T-helper 1 cell treated with Interleukin-12 subunit alpha and Interleukin-12 subunit beta and Interleukin-4 antibody, amounts not matched to agents 30 μg/mL and 1 μg/mL, for 36 hours (primary cell): ENCODE measurements around the gene CACNA1C.

ENCODE experiments used
- H3K27ac Mint-ChIP-seq: one replicate; pipeline ENCODE4 v1.8.0; 2021; ENCODE audit warnings: mild to moderate bottlenecking, mixed read lengths
- H3K27me3 Mint-ChIP-seq: one replicate; pipeline ENCODE4 v1.8.0; 2021; ENCODE audit warnings: low read depth, mixed read lengths
- H3K36me3 Mint-ChIP-seq: one replicate; pipeline ENCODE4 v1.8.0; 2021; ENCODE audit warnings: low read depth, mixed read lengths
- H3K4me1 Mint-ChIP-seq: one replicate; pipeline ENCODE4 v1.8.0; 2021; ENCODE audit warnings: low read depth, mixed read lengths
- H3K4me3 Mint-ChIP-seq: one replicate; pipeline ENCODE4 v1.8.0; 2021; ENCODE audit warnings: mild to moderate bottlenecking, moderate library complexity, mixed read lengths
- H3K9me3 Mint-ChIP-seq: one replicate; pipeline ENCODE4 v1.8.0; 2021; ENCODE audit warnings: mixed read lengths

Gene CACNA1C

DNA sequence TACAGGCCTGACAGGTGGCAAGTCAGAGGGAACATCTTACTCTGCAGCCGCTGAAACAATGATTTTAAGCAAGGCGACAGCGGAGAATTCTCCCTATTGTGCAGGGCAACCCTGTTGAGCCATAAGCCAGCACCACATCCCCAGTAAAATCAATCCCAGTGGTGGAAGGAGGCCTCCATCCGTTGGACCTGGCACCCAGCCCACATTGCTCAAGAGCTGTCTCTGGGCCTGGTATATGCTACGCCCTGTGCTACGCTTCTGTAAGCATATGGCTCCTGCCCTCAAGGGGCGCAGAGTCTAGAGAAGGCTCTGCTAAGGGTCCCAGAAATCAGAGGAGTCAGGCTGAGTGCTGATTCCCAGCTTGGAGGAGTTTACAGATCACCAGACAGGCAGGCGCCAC, 265.5 kb downstream of the CACNA1C start:
- no peaks in the 10 kb centered on the region for H3K9me3 Mint-ChIP-seq
- peaks cover 2% of the 10 kb centered on the region for H3K4me1 Mint-ChIP-seq
- peaks cover 15% of the 10 kb centered on the region for H3K27me3 Mint-ChIP-seq
- H3K27ac Mint-ChIP-seq = no peak overlapping the region
- H3K4me3 Mint-ChIP-seq = no peak overlapping the region
- no peaks in the 10 kb centered on the region for H3K36me3 Mint-ChIP-seq

DNA sequence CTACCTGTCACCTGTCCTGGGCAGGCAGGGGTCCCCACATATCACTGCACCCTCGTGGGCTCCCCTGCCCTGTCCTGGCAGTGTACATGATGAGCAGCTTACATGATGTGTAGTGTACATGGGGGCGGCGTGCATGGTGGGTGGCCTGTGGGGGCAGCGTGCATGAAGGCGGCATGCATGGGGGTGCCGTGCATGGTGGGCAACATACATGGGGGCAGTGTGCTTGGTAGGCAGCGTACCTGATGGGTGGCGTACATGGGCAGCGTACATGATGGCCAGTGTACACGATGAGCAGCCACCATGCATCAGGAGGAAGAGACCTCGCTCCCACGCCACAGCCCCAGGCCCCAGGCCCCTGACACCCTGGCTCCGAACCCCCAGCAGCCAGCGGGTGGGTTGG, 266.3 kb downstream of the CACNA1C start:
- no peaks in the 10 kb centered on the region for H3K9me3 Mint-ChIP-seq
- no peak overlapping the region for H3K27ac Mint-ChIP-seq
- no peak overlapping the region for H3K4me3 Mint-ChIP-seq
- H3K4me1 Mint-ChIP-seq = peaks cover 2% of the 10 kb centered on the region
- peaks cover 20% of the 10 kb centered on the region for H3K27me3 Mint-ChIP-seq
- no peaks in the 10 kb centered on the region for H3K36me3 Mint-ChIP-seq

GRCh38 chr12:2319737-2320506, 267.1 kb downstream of the CACNA1C start:
- peaks cover 20% of the 10 kb centered on the region for H3K27me3 Mint-ChIP-seq
- H3K4me1 Mint-ChIP-seq = peaks cover 2% of the 10 kb centered on the region
- H3K9me3 Mint-ChIP-seq = no peaks in the 10 kb centered on the region
- no peak overlapping the region for H3K27ac Mint-ChIP-seq
- H3K4me3 Mint-ChIP-seq = no peak overlapping the region
- H3K36me3 Mint-ChIP-seq = no peaks in the 10 kb centered on the region

DNA sequence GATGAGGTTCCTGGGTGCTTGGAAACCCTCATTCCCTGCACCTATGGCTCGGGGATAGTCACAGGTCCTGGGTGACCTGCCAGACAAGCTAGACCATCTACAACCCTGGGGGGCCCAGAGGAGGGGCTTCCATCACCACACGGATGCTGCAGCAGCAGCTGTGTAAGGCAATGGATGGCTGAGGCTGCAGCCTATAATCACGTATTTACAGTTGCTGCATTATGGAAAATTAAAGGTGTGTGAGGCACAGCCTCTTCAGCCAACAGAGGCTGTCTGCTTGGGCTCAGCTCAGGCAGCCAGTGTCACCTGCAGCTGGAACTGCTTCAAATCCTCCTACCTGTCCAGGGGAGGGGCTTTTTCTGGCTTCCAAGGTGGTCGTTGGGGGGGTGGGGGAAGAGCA, 268.1 kb downstream of the CACNA1C start:
- H3K27me3 Mint-ChIP-seq = peaks cover 28% of the 10 kb centered on the region
- no peak overlapping the region for H3K27ac Mint-ChIP-seq
- no peak overlapping the region for H3K4me3 Mint-ChIP-seq
- no peaks in the 10 kb centered on the region for H3K36me3 Mint-ChIP-seq
- peaks cover 2% of the 10 kb centered on the region for H3K4me1 Mint-ChIP-seq
- H3K9me3 Mint-ChIP-seq = no peaks in the 10 kb centered on the region

GRCh38 chr12:2322554-2323120, 269.9 kb downstream of the CACNA1C start:
- Mint-ChIP-seq H3K9me3 (no peaks in the 10 kb centered on the region), H3K36me3 (no peaks in the 10 kb centered on the region), H3K27me3 (peaks cover 27% of the 10 kb centered on the region), H3K4me1 (peaks cover 2% of the 10 kb centered on the region), H3K4me3 (no peak overlapping the region), H3K27ac (no peak overlapping the region)

DNA sequence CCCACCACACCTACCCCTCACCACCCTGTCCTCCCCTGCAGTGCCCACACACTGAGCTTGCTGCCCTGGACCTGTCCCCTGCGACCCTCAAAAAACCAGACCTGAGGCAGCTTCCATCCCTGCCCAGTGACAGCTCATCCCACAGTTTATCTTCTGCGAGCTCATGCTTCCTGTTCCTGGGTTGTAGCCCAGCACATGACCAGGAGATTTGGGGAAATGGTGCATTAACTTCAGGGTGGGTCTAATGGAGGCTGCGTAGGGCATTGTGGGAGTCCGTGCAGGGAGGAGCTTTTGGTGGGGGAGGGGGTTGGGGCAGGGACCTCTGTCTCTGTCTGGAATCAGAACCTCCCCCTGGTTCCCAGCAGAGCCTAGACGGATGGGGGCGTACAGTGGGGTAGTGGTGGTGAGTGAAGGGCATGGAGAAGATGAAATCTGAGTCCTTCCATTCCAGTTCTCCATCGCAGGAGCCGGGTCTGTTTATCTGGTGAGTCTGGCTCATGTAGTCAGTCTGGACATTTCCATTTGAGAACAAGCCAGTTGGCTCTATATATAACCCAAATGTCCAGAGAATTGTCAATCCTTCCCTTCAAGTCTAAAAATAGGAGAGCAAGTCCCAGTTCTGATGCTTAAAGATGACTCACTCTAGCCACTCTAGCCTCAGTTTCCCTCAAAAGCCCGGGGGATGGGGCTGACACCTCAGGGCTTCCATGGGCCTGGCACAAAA, 270.9 kb downstream of the CACNA1C start:
- Mint-ChIP-seq H3K9me3 (no peaks in the 10 kb centered on the region), H3K4me1 (peaks cover 2% of the 10 kb centered on the region), H3K27me3 (peaks cover 34% of the 10 kb centered on the region), H3K36me3 (no peaks in the 10 kb centered on the region), H3K4me3 (no peak overlapping the region), H3K27ac (no peak overlapping the region)

- H3K36me3 Mint-ChIP-seq = no peaks in the 10 kb centered on the region
- H3K4me3 Mint-ChIP-seq = no peak overlapping the region
- H3K27me3 Mint-ChIP-seq = peaks cover 41% of the 10 kb centered on the region
- no peak overlapping the region for H3K27ac Mint-ChIP-seq
- peaks cover 2% of the 10 kb centered on the region for H3K4me1 Mint-ChIP-seq
- H3K9me3 Mint-ChIP-seq = no peaks in the 10 kb centered on the region
Observed at GRCh38 chr12:2324387-2324786, 271.6 kb downstream of the CACNA1C start.

- H3K27ac Mint-ChIP-seq = no peak overlapping the region
- no peak overlapping the region for H3K4me3 Mint-ChIP-seq
- no peaks in the 10 kb centered on the region for H3K9me3 Mint-ChIP-seq
- no peaks in the 10 kb centered on the region for H3K4me1 Mint-ChIP-seq
- H3K27me3 Mint-ChIP-seq = peaks cover 47% of the 10 kb centered on the region
- H3K36me3 Mint-ChIP-seq = no peaks in the 10 kb centered on the region
Observed at GRCh38 chr12:2325519-2325918, 272.7 kb downstream of the CACNA1C start.

- Mint-ChIP-seq H3K4me1 (no peaks in the 10 kb centered on the region), H3K36me3 (no peaks in the 10 kb centered on the region), H3K27me3 (peaks cover 53% of the 10 kb centered on the region), H3K27ac (no peak overlapping the region), H3K4me3 (no peak overlapping the region), H3K9me3 (no peaks in the 10 kb centered on the region)
Observed at GRCh38 chr12:2326470-2326869, 273.7 kb downstream of the CACNA1C start.

DNA sequence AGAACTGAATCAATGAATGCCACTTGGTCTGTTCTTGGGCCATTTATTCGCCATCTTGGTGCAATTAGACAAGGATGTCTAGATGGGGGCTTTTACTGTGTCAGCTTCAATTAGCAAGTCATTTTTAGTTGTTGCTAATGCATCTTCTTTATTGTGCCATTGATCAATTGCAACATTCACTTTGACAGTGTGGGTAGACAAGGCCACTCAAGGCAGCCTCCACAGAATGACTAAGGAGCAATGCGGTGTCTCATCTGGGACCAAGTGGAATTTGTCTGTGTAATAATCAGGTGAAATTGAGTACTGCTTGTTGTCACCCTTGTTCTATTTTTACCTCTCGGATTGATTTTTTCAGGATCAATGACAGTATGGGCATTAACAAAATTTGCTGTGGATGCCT, 275.9 kb downstream of the CACNA1C start:
- no peaks in the 10 kb centered on the region for H3K9me3 Mint-ChIP-seq

DNA sequence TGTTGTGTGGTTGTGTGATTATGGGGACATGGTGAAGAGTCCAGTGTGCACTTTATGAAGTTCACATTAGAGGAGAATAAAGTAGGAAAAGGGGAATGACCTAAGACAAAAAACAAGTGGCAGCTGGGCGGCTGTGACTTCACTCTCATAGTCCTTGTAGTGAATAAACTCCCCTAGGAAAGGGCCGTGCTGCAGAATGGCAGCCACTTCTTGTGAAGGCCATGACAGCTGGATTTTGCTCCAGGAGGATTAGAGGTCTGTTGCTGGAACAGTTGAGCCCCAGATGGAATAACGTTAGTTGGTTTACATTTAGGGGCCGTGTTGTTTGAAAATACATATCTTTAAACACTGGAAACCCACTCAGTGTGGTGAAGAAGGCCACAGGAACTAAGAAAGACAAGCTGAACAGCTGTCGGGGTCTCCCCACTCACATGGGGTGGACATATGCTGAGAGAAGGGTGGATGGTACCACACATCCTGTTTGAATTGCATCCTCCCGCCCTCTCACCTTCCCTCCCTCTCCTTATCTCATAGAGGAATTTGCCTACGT, 276.9 kb downstream of the CACNA1C start:
- H3K36me3 Mint-ChIP-seq = no peaks in the 10 kb centered on the region
- no peak overlapping the region for H3K4me3 Mint-ChIP-seq
- H3K27ac Mint-ChIP-seq = no peak overlapping the region
- no peaks in the 10 kb centered on the region for H3K4me1 Mint-ChIP-seq
- no peaks in the 10 kb centered on the region for H3K9me3 Mint-ChIP-seq
- peaks cover 40% of the 10 kb centered on the region for H3K27me3 Mint-ChIP-seq

More for the DNA sequence above, 275.9 kb downstream of the CACNA1C start:
- Mint-ChIP-seq H3K4me1 (no peaks in the 10 kb centered on the region), H3K27ac (no peak overlapping the region), H3K4me3 (no peak overlapping the region), H3K36me3 (no peaks in the 10 kb centered on the region), H3K27me3 (peaks cover 40% of the 10 kb centered on the region)

- no peak overlapping the region for H3K27ac Mint-ChIP-seq
- H3K27me3 Mint-ChIP-seq = peaks cover 34% of the 10 kb centered on the region
- no peak overlapping the region for H3K4me3 Mint-ChIP-seq
- no peaks in the 10 kb centered on the region for H3K36me3 Mint-ChIP-seq
- peaks cover 3% of the 10 kb centered on the region for H3K4me1 Mint-ChIP-seq
- H3K9me3 Mint-ChIP-seq = no peaks in the 10 kb centered on the region
Observed at GRCh38 chr12:2332236-2332635, 279.4 kb downstream of the CACNA1C start.

- no peak overlapping the region for H3K27ac Mint-ChIP-seq
- no peak overlapping the region for H3K4me3 Mint-ChIP-seq
- H3K36me3 Mint-ChIP-seq = no peaks in the 10 kb centered on the region
- H3K27me3 Mint-ChIP-seq = peaks cover 37% of the 10 kb centered on the region
- peaks cover 3% of the 10 kb centered on the region for H3K4me1 Mint-ChIP-seq
- H3K9me3 Mint-ChIP-seq = no peaks in the 10 kb centered on the region
Observed at GRCh38 chr12:2332947-2333346, 280.2 kb downstream of the CACNA1C start.

- H3K4me3 Mint-ChIP-seq = no peak overlapping the region
- no peaks in the 10 kb centered on the region for H3K36me3 Mint-ChIP-seq
- H3K27ac Mint-ChIP-seq = no peak overlapping the region
- H3K9me3 Mint-ChIP-seq = no peaks in the 10 kb centered on the region
- H3K4me1 Mint-ChIP-seq = peaks cover 3% of the 10 kb centered on the region
- peaks cover 32% of the 10 kb centered on the region for H3K27me3 Mint-ChIP-seq
Observed at GRCh38 chr12:2333491-2334195, 280.9 kb downstream of the CACNA1C start.
